SK-N-SH (cell line): ENCODE data around the gene MON2. TPM values are rescaled to one million over a fixed set of nuclear protein-coding genes. Genes with fewer than 3 reads are reported as not detected.

Experiments used
- CTCF ChIA-PET: fragments of 300-600, 350-600 bp; formaldehyde crosslinking; extraction: SDS; loops from one replicate; lab custom pipeline; 2021; lab: Yijun Ruan, JAX
- POLR2A ChIA-PET: fragments of 350-600 bp; sonication (Branson Sonifier 250); formaldehyde crosslinking; extraction: SDS; loops from one replicate; lab custom pipeline; 2020; ENCODE audit warnings: antibody characterized with exemption, inconsistent platforms; lab: Yijun Ruan, JAX
- DNase-seq: peaks from one replicate; pipeline ENCODE4 v3.0.0; 2012
- H2AFZ ChIP-seq: fragments of 200-600 bp; sonication (generic); 2 replicates; pipeline ENCODE4 v1.8.1; 2016; ENCODE audit warnings: antibody characterized with exemption, mild to moderate bottlenecking, low read depth
- H3F3A ChIP-seq: fragments of 200-600 bp; sonication (generic); replicated peaks from 2 replicates; pipeline ENCODE3; 2016; ENCODE audit warnings: antibody characterized with exemption, mild to moderate bottlenecking; ENCODE audit not compliant: insufficient read depth
- H3K27ac ChIP-seq, 2 experiments: fragments of 200-500 bp in 1 of 2; fragments of 200-600 bp in 1 of 2; sonication (Bioruptor generic) in 1 of 2; sonication (generic), shearing (Covaris generic) in 1 of 2; 2 replicates each; pipeline versions ENCODE4 v1.5.1 to v1.6.1; 2014 to 2016; ENCODE audit warnings: low read depth in 2 of 2, inconsistent platforms in 1 of 2, low read length in 1 of 2, mild to moderate bottlenecking in 1 of 2, mixed read lengths in 1 of 2
- H3K27me3 ChIP-seq: fragments of 200-600 bp; sonication (generic), shearing (Covaris generic); 2 replicates; pipeline ENCODE4 v1.6.1; 2016; ENCODE audit warnings: mixed run types; ENCODE audit not compliant: insufficient read depth
- H3K36me3 ChIP-seq, 2 experiments: fragments of 200-500 bp in 1 of 2; fragments of 200-600 bp in 1 of 2; sonication (Bioruptor generic) in 1 of 2; sonication (generic) in 1 of 2; replicated peaks in 1 of 2; 2 replicates each; pipeline versions ENCODE3 to v1.5.1; 2014 to 2016; ENCODE audit warnings: low read length in 1 of 2, mild to moderate bottlenecking in 1 of 2; ENCODE audit not compliant: insufficient read depth in 2 of 2, control insufficient read depth in 1 of 2
- H3K4me1 ChIP-seq, 2 experiments: fragments of 200-500 bp in 1 of 2; fragments of 200-600 bp in 1 of 2; sonication (Bioruptor generic) in 1 of 2; sonication (generic), shearing (Covaris generic) in 1 of 2; 2 replicates each; pipeline versions ENCODE4 v1.5.1 to v1.6.1; 2014 to 2016; ENCODE audit warnings: low read depth in 1 of 2, low read length in 1 of 2, mixed run types in 1 of 2; ENCODE audit not compliant: insufficient read depth in 2 of 2, control insufficient read depth in 1 of 2
- H3K4me2 ChIP-seq: fragments of 200-600 bp; sonication (generic), shearing (Covaris generic); 2 replicates; pipeline ENCODE4 v1.6.1; 2017; ENCODE audit warnings: mixed run types
- H3K4me3 ChIP-seq, 2 experiments: fragments of 200-500 bp in 1 of 2; fragments of 200-600 bp in 1 of 2; sonication (Bioruptor generic) in 1 of 2; sonication (generic), shearing (Covaris generic) in 1 of 2; 2 replicates each; pipeline versions ENCODE4 v1.5.1 to v1.8.1; 2014 to 2016; ENCODE audit warnings: low read depth in 2 of 2, inconsistent platforms in 1 of 2, low read length in 1 of 2, mild to moderate bottlenecking in 1 of 2, mixed read lengths in 1 of 2, moderate library complexity in 1 of 2
- H3K79me2 ChIP-seq: fragments of 200-600 bp; sonication (generic); 2 replicates; pipeline ENCODE4 v1.8.1; 2017; ENCODE audit warnings: mild to moderate bottlenecking; ENCODE audit not compliant: insufficient read depth
- H3K9ac ChIP-seq: fragments of 200-600 bp; sonication (generic); 2 replicates; pipeline ENCODE4 v1.6.1; 2017; ENCODE audit warnings: mixed run types
- H3K9me2 ChIP-seq: fragments of 200-600 bp; sonication (generic); 2 replicates; pipeline ENCODE4 v1.6.1; 2017; ENCODE audit warnings: mixed run types
- H3K9me3 ChIP-seq: fragments of 200-600 bp; sonication (generic); 2 replicates; pipeline ENCODE4 v1.6.1; 2017; ENCODE audit warnings: mixed run types, mild to moderate bottlenecking, moderate library complexity
- H4K20me1 ChIP-seq: fragments of 200-600 bp; sonication (generic); 2 replicates; pipeline ENCODE4 v1.6.1; 2017; ENCODE audit warnings: mild to moderate bottlenecking, mixed run types; ENCODE audit not compliant: insufficient read depth
- EP300 ChIP-seq, 2 experiments: IDR thresholded peaks; 2 replicates each; pipeline versions ENCODE4 v1.4.0 to v1.6.1; 2012; ENCODE audit warnings: borderline replicate concordance in 1 of 2, low read depth in 1 of 2, low read length in 1 of 2
- EZH2phosphoT487 ChIP-seq: fragments of 200-600 bp; sonication (generic); IDR thresholded peaks from 2 replicates; pipeline ENCODE4 v1.6.1; 2017; ENCODE audit warnings: low read depth, mixed run types, mild to moderate bottlenecking, antibody characterized with exemption, moderate library complexity, borderline replicate concordance
- FOSL2 ChIP-seq: IDR thresholded peaks from 2 replicates; pipeline ENCODE4 v1.4.0; 2012; ENCODE audit warnings: low read depth, mild to moderate bottlenecking, moderate library complexity, borderline replicate concordance
- FOXM1 ChIP-seq: IDR thresholded peaks from 2 replicates; pipeline ENCODE4 v1.4.0; 2012; ENCODE audit warnings: low read depth, mild to moderate bottlenecking
- JUND ChIP-seq: IDR thresholded peaks from 2 replicates; pipeline ENCODE4 v1.4.0; 2012
- MEF2A ChIP-seq: IDR thresholded peaks from 2 replicates; pipeline ENCODE4 v1.4.0; 2012; ENCODE audit warnings: low read depth, borderline replicate concordance
- MXI1 ChIP-seq: IDR thresholded peaks from 2 replicates; pipeline ENCODE4 v1.6.1; 2012; ENCODE audit warnings: mild to moderate bottlenecking, low read depth, low read length, improper control_type of control experiment
- NFIC ChIP-seq: IDR thresholded peaks from 2 replicates; pipeline ENCODE4 v1.4.0; 2012; ENCODE audit warnings: borderline replicate concordance
- NRF1 ChIP-seq: IDR thresholded peaks from 2 replicates; pipeline ENCODE4 v1.6.1; 2012; ENCODE audit warnings: low read depth, mild to moderate bottlenecking, low read length
- RAD21 ChIP-seq: IDR thresholded peaks from 2 replicates; pipeline ENCODE4 v1.6.1; 2012; ENCODE audit warnings: mild to moderate bottlenecking, low read length
- RCOR1 ChIP-seq: fragments of 150-350 bp; IDR thresholded peaks from 2 replicates; pipeline ENCODE4 v1.6.1; 2017; ENCODE audit warnings: antibody characterized with exemption, low read length
- RFX5 ChIP-seq: IDR thresholded peaks from 2 replicates; pipeline ENCODE4 v1.6.1; 2012; ENCODE audit warnings: mild to moderate bottlenecking, improper control_type of control experiment, low read length
- RXRA ChIP-seq: IDR thresholded peaks from 2 replicates; pipeline ENCODE4 v1.4.0; 2012; ENCODE audit warnings: low read depth, mild to moderate bottlenecking, borderline replicate concordance
- SMC3 ChIP-seq: IDR thresholded peaks from 2 replicates; pipeline ENCODE4 v1.6.1; 2012; ENCODE audit warnings: low read depth, low read length, improper control_type of control experiment
- TAF1 ChIP-seq: IDR thresholded peaks from 2 replicates; pipeline ENCODE4 v1.6.1; 2012; ENCODE audit warnings: low read depth, mild to moderate bottlenecking, low read length, moderate library complexity, borderline replicate concordance
- TCF12 ChIP-seq: IDR thresholded peaks from 2 replicates; pipeline ENCODE4 v1.4.0; 2012
- YY1 ChIP-seq: IDR thresholded peaks from 2 replicates; pipeline ENCODE4 v1.4.0; 2012; ENCODE audit warnings: low read depth, mild to moderate bottlenecking
- WGBS: methylation state at CpG from one replicate; pipeline ENCODE4 v1.1.6; 2017; ENCODE audit warnings: low lambda C conversion rate; 5-methylcytosine and 5-hydroxymethylcytosine counted together
- polyA plus RNA-seq, 3 experiments: library from polyadenylated mRNA; depleted of rRNA; stranded (reverse); fragments of >200 nt; gene quantifications; 2 replicates each; pipeline ENCODE4 v1.2.3, GENCODE V29; 2012
- TF ChIP-seq, protein P1 (sequence below): fragments of 200-600 bp; sonication (generic); IDR thresholded peaks from 2 replicates; pipeline ENCODE4 v1.6.1; 2017; ENCODE audit warnings: antibody characterized with exemption, mild to moderate bottlenecking, moderate library complexity
- TF ChIP-seq, protein P2 (sequence below): fragments of 150-350 bp; IDR thresholded peaks from 2 replicates; pipeline ENCODE4 v1.6.1; 2016; ENCODE audit warnings: mild to moderate bottlenecking, low read depth, low read length
- TF ChIP-seq, protein P3 (sequence below): IDR thresholded peaks from 2 replicates; pipeline ENCODE4 v1.4.0; 2012; ENCODE audit warnings: low read depth, borderline replicate concordance
- TF ChIP-seq, protein P4 (sequence below): IDR thresholded peaks from 2 replicates; pipeline ENCODE4; 2012

Gene MON2
- polyA plus RNA-seq, 1 of the 3 experiments (the other 2 are of a cell fraction): 4.4 TPM

DNA sequence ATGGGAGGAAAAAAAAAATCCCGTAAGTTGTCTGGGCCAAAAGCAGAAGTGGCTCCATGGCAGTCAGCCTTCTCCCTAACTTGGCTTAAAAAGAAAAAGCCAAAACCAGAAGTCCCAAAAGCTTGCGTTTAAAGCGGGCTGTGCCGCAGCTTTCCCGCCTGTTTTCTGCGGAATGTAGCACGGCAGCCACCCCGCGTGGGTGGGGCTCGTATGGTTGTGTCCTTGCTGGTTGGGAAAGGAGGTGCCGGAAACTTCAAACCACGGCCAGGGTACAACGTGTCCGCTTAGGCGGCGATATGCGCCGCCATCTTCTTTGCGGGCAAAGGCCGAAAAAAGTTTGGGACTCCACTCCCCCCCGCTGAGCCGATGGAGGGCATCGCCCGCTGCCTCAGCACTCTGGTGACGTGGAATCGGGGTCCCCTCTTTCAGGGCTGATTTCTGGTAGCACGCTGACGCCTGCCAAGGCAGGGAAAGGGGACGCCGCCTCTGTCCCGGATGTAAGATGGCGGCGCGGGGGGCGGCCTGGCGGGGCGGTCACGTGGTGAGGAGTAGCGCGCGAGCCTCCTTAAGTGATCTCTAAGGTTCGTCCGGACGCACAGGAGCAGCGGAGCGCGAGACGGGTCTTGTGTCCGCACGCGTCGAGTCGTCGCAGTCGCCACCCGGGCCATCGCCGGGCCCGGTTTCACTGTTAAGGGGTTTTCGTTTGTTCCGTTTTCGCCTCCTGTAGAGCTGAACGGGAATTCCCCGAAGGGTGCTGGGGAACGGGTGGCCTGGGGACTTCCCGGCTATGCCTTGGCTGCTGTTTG lies 135.8 kb downstream of the MON2 start (continued):
- TF ChIP-seq EP300 (IDR thresholded peaks at IDR 0.05; ENCODE audit: borderline replicate concordance in 1 of 2, low read depth in 1 of 2, low read length in 1 of 2): no peak
- no peak for TF ChIP-seq NRF1
- no peak; the same call in 1 of the 2 replicates for TF ChIP-seq MEF2A
- no peak for TF ChIP-seq FOXM1
- TF ChIP-seq MXI1: peak; percentile 89
- TF ChIP-seq, protein P1, sequence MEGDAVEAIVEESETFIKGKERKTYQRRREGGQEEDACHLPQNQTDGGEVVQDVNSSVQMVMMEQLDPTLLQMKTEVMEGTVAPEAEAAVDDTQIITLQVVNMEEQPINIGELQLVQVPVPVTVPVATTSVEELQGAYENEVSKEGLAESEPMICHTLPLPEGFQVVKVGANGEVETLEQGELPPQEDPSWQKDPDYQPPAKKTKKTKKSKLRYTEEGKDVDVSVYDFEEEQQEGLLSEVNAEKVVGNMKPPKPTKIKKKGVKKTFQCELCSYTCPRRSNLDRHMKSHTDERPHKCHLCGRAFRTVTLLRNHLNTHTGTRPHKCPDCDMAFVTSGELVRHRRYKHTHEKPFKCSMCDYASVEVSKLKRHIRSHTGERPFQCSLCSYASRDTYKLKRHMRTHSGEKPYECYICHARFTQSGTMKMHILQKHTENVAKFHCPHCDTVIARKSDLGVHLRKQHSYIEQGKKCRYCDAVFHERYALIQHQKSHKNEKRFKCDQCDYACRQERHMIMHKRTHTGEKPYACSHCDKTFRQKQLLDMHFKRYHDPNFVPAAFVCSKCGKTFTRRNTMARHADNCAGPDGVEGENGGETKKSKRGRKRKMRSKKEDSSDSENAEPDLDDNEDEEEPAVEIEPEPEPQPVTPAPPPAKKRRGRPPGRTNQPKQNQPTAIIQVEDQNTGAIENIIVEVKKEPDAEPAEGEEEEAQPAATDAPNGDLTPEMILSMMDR: no peak
- peak; percentile 97 for TF ChIP-seq YY1
- TF ChIP-seq FOSL2: peak; percentile 1; the same call in 1 of the 2 replicates
- TF ChIP-seq, protein P2, sequence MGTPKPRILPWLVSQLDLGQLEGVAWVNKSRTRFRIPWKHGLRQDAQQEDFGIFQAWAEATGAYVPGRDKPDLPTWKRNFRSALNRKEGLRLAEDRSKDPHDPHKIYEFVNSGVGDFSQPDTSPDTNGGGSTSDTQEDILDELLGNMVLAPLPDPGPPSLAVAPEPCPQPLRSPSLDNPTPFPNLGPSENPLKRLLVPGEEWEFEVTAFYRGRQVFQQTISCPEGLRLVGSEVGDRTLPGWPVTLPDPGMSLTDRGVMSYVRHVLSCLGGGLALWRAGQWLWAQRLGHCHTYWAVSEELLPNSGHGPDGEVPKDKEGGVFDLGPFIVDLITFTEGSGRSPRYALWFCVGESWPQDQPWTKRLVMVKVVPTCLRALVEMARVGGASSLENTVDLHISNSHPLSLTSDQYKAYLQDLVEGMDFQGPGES: no peak
- no peak; the same call in 1 of the 2 replicates for TF ChIP-seq TCF12

DNA sequence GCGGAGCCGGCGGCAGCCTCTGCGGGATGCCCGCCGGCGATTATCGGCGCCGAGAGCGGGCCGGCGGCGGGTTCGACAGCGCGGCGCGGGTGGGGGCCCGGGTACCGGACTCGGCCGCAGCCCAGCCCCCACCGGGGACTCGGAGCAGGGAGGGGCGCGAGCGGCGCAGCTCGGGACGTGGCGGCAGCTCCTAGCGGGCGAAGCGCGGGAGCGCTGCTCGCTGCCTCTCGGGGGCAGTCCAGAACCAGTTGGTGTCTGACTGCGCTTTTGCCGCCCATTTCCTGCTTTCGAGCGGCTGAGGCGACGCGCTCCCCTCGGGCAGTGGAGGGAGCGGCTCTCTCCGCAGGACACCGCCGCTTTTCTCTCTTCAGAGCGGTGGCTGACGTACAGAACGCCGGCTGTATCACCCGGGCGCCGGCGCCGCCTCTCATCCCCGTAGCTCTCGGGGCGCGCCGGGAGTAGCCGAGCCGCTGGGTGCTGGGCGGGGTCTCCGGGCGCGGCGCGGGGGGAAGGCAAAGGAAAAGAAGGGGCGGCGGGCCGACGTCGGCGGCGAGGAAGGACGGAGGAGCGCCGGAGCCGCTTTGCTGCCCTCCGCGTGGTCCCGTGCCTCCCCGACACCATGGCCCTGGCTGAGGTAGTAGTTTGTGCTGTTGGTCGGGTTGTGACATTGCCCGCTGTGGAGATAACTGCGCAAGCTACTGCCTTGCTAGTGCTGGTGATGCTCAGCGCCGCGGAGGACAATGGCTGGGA lies 136.6 kb downstream of the MON2 start:
- Histone ChIP-seq H4K20me1 (peaks cover 15% of the 10 kb centered on the region), H3K36me3 (peaks cover 2 to 20% of the 10 kb centered on the region in 2 experiments), H3K9me3 (no peaks in the 10 kb centered on the region), H3K9me2 (no peaks in the 10 kb centered on the region), H3K79me2 (peaks cover 55% of the 10 kb centered on the region), H3K4me1 (no peaks in the 10 kb centered on the region; a peak in 2 of 4 replicates), H3K27me3 (no peaks in the 10 kb centered on the region), H2AFZ (peak overlapping the region; percentile 47; the same call in 1 of the 2 replicates), H3K9ac (peak overlapping the region; percentile 99), H3K4me2 (peak overlapping the region; percentile 80), H3F3A (peaks cover 7% of the 10 kb centered on the region), H3K4me3 (peak overlapping the region; percentile 88 to 91), H3K27ac (peak overlapping the region; percentile 98 to 100)
- CTCF ChIA-PET: interaction anchor here (0.6 to 3.3 kb wide), 13 partner anchors 9 to 393 kb away, joined by 3 to 42 read pairs (median 3); partner anchors contain the start of gene MON2
- POLR2A ChIA-PET: interaction anchor here (0.7 to 1.7 kb wide), 7 partner anchors 10 to 195 kb away, joined by 3 to 9 read pairs (median 4); no protein-coding TSS in a partner anchor
- WGBS: under 1% methylated on average over 50 of the region's 94 CpGs
- peak; percentile 90 for DNase-seq
- TF ChIP-seq FOSL2: no peak
- 0 out of 2 replicates have a peak, but pooled peaks have one; percentile 32 for TF ChIP-seq TAF1
- TF ChIP-seq, protein P3, sequence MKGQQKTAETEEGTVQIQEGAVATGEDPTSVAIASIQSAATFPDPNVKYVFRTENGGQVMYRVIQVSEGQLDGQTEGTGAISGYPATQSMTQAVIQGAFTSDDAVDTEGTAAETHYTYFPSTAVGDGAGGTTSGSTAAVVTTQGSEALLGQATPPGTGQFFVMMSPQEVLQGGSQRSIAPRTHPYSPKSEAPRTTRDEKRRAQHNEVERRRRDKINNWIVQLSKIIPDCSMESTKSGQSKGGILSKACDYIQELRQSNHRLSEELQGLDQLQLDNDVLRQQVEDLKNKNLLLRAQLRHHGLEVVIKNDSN: no peak
- no peak for TF ChIP-seq EZH2phosphoT487
- TF ChIP-seq MEF2A: no peak; the same call in 1 of the 2 replicates
- peak; percentile 53 for TF ChIP-seq RAD21
- TF ChIP-seq MXI1: peak; percentile 67
- TF ChIP-seq, protein P4, sequence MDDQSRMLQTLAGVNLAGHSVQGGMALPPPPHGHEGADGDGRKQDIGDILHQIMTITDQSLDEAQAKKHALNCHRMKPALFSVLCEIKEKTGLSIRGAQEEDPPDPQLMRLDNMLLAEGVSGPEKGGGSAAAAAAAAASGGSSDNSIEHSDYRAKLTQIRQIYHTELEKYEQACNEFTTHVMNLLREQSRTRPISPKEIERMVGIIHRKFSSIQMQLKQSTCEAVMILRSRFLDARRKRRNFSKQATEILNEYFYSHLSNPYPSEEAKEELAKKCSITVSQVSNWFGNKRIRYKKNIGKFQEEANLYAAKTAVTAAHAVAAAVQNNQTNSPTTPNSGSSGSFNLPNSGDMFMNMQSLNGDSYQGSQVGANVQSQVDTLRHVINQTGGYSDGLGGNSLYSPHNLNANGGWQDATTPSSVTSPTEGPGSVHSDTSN: no peak
- no peak for TF ChIP-seq RXRA
- TF ChIP-seq SMC3: peak; percentile 44; the same call in 1 of the 2 replicates
- TF ChIP-seq JUND: peak; percentile 11; the same call in 1 of the 2 replicates
- no peak for TF ChIP-seq RCOR1
- TF ChIP-seq, protein P1: peak; percentile 42
- 0 out of 2 replicates have a peak, but pooled peaks have one; percentile 14 for TF ChIP-seq NFIC
- TF ChIP-seq RFX5: no peak
